ENCODE measurements around the gene MTX3. TPM values are rescaled to one million over a fixed set of nuclear protein-coding genes. Genes with fewer than 3 reads are reported as not detected.

MTX3 gene
- total and polyA plus RNA-seq, 5 experiments from 2014 or later: 2.8 to 33.6 (median 4.0) TPM

Other genes starting within 250 kb of the MTX3 start
- gene THBS4, start 44.1 kb upstream of the MTX3 start, total RNA-seq: under 1 TPM in 1 of 2 experiments, not detected in 1; 0.52 TPM
- under 1 TPM in 1 of 3 donors, not detected in 2; 0.68 TPM for gene THBS4, start 44.1 kb upstream of the MTX3 start, polyA plus RNA-seq

All from naive thymus-derived CD8-positive, alpha-beta T cell (primary cell).